ENCODE data around the gene GNMT.

Gene GNMT

GRCh38 chr6:42971746-42972327 is 11.3 kb downstream of the GNMT start:
- no peak overlapping the region for H2AK5ac ChIP-seq (ENCODE audit: low read length)
- H3K79me1 ChIP-seq (ENCODE audit: low read length) = no peaks in the 10 kb centered on the region
- peaks cover 2% of the 10 kb centered on the region for H3K4me1 ChIP-seq (ENCODE audit: control insufficient read depth, low read depth, low read length)
- no peak overlapping the region for H3K56ac ChIP-seq (ENCODE audit: low read length)
- no peaks in the 10 kb centered on the region for H3K36me3 ChIP-seq (ENCODE audit: control insufficient read depth, insufficient read depth, low read length)
- no peak overlapping the region for H4K8ac ChIP-seq (ENCODE audit: low read depth, low read length)
- H3K23ac ChIP-seq (ENCODE audit: low read length) = no peak overlapping the region
- no peaks in the 10 kb centered on the region for H3K79me2 ChIP-seq (ENCODE audit: control insufficient read depth, insufficient read depth, low read length)
- H4K5ac ChIP-seq (ENCODE audit: low read length) = no peak overlapping the region
- DNase-seq = no peak
- H3K4me2 ChIP-seq (ENCODE audit: low read length) = no peak overlapping the region
- H2BK120ac ChIP-seq (ENCODE audit: low read depth, low read length) = no peak overlapping the region
- H3K4me3 ChIP-seq (ENCODE audit: low read length) = no peak overlapping the region
- WGBS (ENCODE audit: extremely low coverage, insufficient coverage, low lambda C conversion rate) = no CpG with 5 or more reads among the region's 3 CpGs
- H2BK5ac ChIP-seq (ENCODE audit: low read length) = no peak overlapping the region
- H3K27me3 ChIP-seq (ENCODE audit: insufficient read depth, low read length, poor library complexity) = no peaks in the 10 kb centered on the region
- no peak overlapping the region for H3K18ac ChIP-seq (ENCODE audit: low read length)
- no peak overlapping the region for H3K27ac ChIP-seq (ENCODE audit: low read depth, low read length)
- H3K9ac ChIP-seq (ENCODE audit: low read length) = no peak overlapping the region
- H3K4ac ChIP-seq (ENCODE audit: low read depth, low read length) = no peak overlapping the region
- no peak overlapping the region for H2BK15ac ChIP-seq (replicated peaks; ENCODE audit: low read depth)

DNA sequence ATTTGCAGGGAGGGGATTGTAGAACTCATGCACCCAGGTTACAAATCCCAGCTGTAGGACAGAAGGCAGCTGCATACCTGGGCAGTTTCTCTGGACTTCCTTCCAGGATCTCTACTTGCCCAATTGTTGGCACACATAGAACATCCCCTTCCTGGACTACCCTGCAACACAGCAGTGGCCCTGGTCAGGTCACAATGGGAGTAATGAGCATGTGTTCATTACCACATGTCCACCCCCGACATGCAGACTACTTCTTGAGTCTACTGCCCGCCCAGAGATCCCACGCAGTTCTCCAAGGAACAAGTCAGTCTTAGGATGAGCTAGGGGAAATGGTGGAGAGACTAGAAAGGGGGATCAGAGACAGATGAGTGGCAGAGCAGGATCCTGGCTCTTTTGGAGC is 13.4 kb downstream of the GNMT start:
- Histone ChIP-seq H3K18ac (ENCODE audit: low read length) (no peak overlapping the region), H2BK120ac (ENCODE audit: low read depth, low read length) (no peak overlapping the region), H3K27ac (ENCODE audit: low read depth, low read length) (no peak overlapping the region), H3K4me2 (ENCODE audit: low read length) (no peak overlapping the region), H3K79me2 (ENCODE audit: control insufficient read depth, insufficient read depth, low read length) (no peaks in the 10 kb centered on the region), H3K4me1 (ENCODE audit: control insufficient read depth, low read depth, low read length) (peaks cover 2% of the 10 kb centered on the region), H3K4me3 (ENCODE audit: low read length) (no peak overlapping the region), H3K36me3 (ENCODE audit: control insufficient read depth, insufficient read depth, low read length) (no peaks in the 10 kb centered on the region), H2BK15ac (replicated peaks; ENCODE audit: low read depth) (no peak overlapping the region), H4K8ac (ENCODE audit: low read depth, low read length) (no peak overlapping the region), H3K79me1 (ENCODE audit: low read length) (no peaks in the 10 kb centered on the region), H2BK5ac (ENCODE audit: low read length) (no peak overlapping the region), H3K23ac (ENCODE audit: low read length) (no peak overlapping the region), H3K27me3 (ENCODE audit: insufficient read depth, low read length, poor library complexity) (no peaks in the 10 kb centered on the region), H3K9ac (ENCODE audit: low read length) (no peak overlapping the region), H2AK5ac (ENCODE audit: low read length) (no peak overlapping the region), H3K56ac (ENCODE audit: low read length) (no peak overlapping the region), H3K4ac (ENCODE audit: low read depth, low read length) (no peak overlapping the region), H4K5ac (ENCODE audit: low read length) (no peak overlapping the region)
- no peak for DNase-seq
- WGBS (ENCODE audit: extremely low coverage, insufficient coverage, low lambda C conversion rate) = no CpG with 5 or more reads among the region's 3 CpGs

DNA sequence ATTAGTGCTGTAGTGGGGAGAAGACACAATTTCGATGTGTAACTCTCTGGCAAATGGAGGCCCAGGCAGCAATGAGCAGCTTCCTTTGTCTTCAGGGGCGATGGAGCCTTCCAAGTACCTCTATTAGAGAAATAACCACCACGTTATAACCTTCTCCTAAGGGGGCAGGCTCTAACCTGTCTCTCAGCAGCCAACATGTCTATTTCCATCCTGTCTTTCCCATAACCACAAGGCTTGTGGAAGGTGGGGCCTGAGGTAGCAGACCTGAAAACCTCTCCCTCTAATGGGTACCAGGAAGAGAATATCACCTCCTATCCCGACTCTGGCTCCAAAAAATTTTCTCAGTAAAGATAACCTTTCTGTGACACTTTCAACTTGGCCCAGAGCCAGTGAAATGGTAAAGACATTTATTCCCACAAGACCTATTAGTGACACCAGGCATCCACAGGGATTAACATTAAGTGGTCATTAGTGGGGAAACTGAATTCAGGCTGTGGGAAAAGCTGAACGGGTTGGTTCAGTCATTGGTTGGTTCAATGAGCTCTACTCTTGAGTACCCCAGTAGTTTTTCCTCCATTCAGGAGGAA is 14.5 kb downstream of the GNMT start:
- DNase-seq = no peak
- no peaks in the 10 kb centered on the region for H3K79me1 ChIP-seq (ENCODE audit: low read length)

DNA sequence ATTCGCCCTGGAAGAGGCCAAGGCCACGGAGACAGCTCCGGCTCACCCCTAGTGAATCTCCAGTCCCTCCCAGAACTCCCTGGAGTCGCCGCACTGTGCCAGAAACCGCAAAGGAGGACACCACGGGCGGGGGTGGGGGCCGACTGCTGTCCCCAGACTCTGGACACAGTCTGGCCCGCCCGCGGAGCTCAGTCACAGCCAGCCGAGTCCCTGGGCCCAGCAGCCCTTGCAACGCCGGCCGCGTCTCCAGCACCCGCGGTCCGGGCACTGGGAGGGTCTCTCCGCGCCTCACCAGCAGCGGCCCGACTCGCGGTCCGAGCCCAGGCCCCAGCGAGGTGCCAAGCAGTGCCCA is 17.9 kb downstream of the GNMT start:
- Histone ChIP-seq H3K18ac (ENCODE audit: low read length) (peak overlapping the region; percentile 62), H4K5ac (ENCODE audit: low read length) (no peak overlapping the region), H3K4ac (ENCODE audit: low read depth, low read length) (peak overlapping the region; percentile 25), H3K27me3 (ENCODE audit: insufficient read depth, low read length, poor library complexity) (no peaks in the 10 kb centered on the region), H2AK5ac (ENCODE audit: low read length) (no peak overlapping the region), H3K79me2 (ENCODE audit: control insufficient read depth, insufficient read depth, low read length) (no peaks in the 10 kb centered on the region), H3K9ac (ENCODE audit: low read length) (peak overlapping the region; percentile 76), H4K8ac (ENCODE audit: low read depth, low read length) (no peak overlapping the region), H3K23ac (ENCODE audit: low read length) (no peak overlapping the region), H3K4me3 (ENCODE audit: low read length) (peak overlapping the region; percentile 88), H3K27ac (ENCODE audit: low read depth, low read length) (no peak overlapping the region), H2BK5ac (ENCODE audit: low read length) (no peak overlapping the region), H3K56ac (ENCODE audit: low read length) (peak overlapping the region; percentile 95), H2BK15ac (replicated peaks; ENCODE audit: low read depth) (no peak overlapping the region), H3K36me3 (ENCODE audit: control insufficient read depth, insufficient read depth, low read length) (no peaks in the 10 kb centered on the region), H3K4me1 (ENCODE audit: control insufficient read depth, low read depth, low read length) (no peaks in the 10 kb centered on the region), H3K79me1 (ENCODE audit: low read length) (no peaks in the 10 kb centered on the region), H2BK120ac (ENCODE audit: low read depth, low read length) (no peak overlapping the region), H3K4me2 (ENCODE audit: low read length) (peak overlapping the region; percentile 23)
- WGBS (ENCODE audit: extremely low coverage, insufficient coverage, low lambda C conversion rate) = no CpG with 5 or more reads among the region's 28 CpGs
- peak; percentile 42 for DNase-seq

More for the DNA sequence above, 14.5 kb downstream of the GNMT start:
- H2BK15ac ChIP-seq (replicated peaks; ENCODE audit: low read depth) = no peak overlapping the region
- no peak overlapping the region for H2BK5ac ChIP-seq (ENCODE audit: low read length)
- no peak overlapping the region for H3K18ac ChIP-seq (ENCODE audit: low read length)
- no peak overlapping the region for H3K9ac ChIP-seq (ENCODE audit: low read length)
- H4K8ac ChIP-seq (ENCODE audit: low read depth, low read length) = no peak overlapping the region
- peaks cover 2% of the 10 kb centered on the region for H3K4me1 ChIP-seq (ENCODE audit: control insufficient read depth, low read depth, low read length)
- no peak overlapping the region for H2BK120ac ChIP-seq (ENCODE audit: low read depth, low read length)
- H3K4me2 ChIP-seq (ENCODE audit: low read length) = no peak overlapping the region
- H3K56ac ChIP-seq (ENCODE audit: low read length) = no peak overlapping the region
- H3K23ac ChIP-seq (ENCODE audit: low read length) = no peak overlapping the region
- H3K27ac ChIP-seq (ENCODE audit: low read depth, low read length) = no peak overlapping the region
- no CpG with 5 or more reads among the region's 5 CpGs for WGBS (ENCODE audit: extremely low coverage, insufficient coverage, low lambda C conversion rate)
- no peak overlapping the region for H3K4me3 ChIP-seq (ENCODE audit: low read length)
- H3K27me3 ChIP-seq (ENCODE audit: insufficient read depth, low read length, poor library complexity) = no peaks in the 10 kb centered on the region
- H2AK5ac ChIP-seq (ENCODE audit: low read length) = no peak overlapping the region
- no peak overlapping the region for H4K5ac ChIP-seq (ENCODE audit: low read length)
- no peaks in the 10 kb centered on the region for H3K79me2 ChIP-seq (ENCODE audit: control insufficient read depth, insufficient read depth, low read length)
- H3K36me3 ChIP-seq (ENCODE audit: control insufficient read depth, insufficient read depth, low read length) = no peaks in the 10 kb centered on the region
- H3K4ac ChIP-seq (ENCODE audit: low read depth, low read length) = no peak overlapping the region

DNA sequence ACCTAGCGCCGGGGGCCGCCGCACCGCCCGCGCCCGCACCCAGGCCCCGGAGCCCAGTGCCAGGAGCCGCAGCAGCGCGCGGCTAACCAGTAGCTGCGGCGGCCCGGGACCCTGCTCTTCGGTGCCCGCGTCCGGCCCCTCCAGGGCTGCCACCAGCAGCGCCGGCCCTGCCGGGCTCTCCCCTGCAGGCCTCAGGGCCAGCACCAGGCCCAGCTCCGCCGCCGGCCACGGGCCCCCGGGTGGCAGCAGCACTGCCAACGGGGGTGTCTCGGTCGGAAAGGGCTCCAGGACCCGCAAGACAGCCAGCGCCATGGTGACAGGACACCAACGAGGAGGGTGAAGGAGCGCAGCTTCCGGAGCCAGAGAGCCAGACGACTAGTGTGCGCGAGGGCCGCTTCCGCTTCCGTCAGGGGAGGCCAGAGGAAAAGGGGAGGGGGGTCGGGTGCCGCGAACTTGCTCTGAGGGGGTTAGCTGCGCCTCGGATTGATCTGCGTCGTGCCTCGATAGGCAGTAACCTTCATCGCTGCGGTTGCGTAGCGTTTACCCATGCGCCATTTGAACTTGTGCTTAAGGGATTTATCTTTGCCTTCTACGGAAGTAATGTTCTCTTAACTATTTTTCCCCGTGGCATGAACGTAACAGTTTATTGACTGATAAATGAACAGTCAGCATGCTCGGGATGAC is 18.4 kb downstream of the GNMT start, which contains the start of gene PEX6:
PEX6 (minus strand) TSS at position 343 of the 684 bp plus-strand sequence; CDS start at position 312, 31 bp downstream.
- Histone ChIP-seq H3K23ac (ENCODE audit: low read length) (no peak within 1 kb of the TSS), H3K4ac (ENCODE audit: low read depth, low read length) (peak within 1 kb of the TSS; percentile 76), H4K5ac (ENCODE audit: low read length) (peak within 1 kb of the TSS; percentile 96), H3K56ac (ENCODE audit: low read length) (peak within 1 kb of the TSS; percentile 95), H3K79me2 (ENCODE audit: control insufficient read depth, insufficient read depth, low read length) (no peaks in the 10 kb centered on the region), H3K27ac (ENCODE audit: low read depth, low read length) (peak within 1 kb of the TSS; percentile 19), H3K4me2 (ENCODE audit: low read length) (peak within 1 kb of the TSS; percentile 97), H2BK15ac (replicated peaks; ENCODE audit: low read depth) (no peak within 1 kb of the TSS), H3K79me1 (ENCODE audit: low read length) (no peaks in the 10 kb centered on the region), H2AK5ac (ENCODE audit: low read length) (no peak within 1 kb of the TSS), H3K4me3 (ENCODE audit: low read length) (peak within 1 kb of the TSS; percentile 88), H2BK5ac (ENCODE audit: low read length) (no peak within 1 kb of the TSS), H2BK120ac (ENCODE audit: low read depth, low read length) (no peak within 1 kb of the TSS), H3K9ac (ENCODE audit: low read length) (peak within 1 kb of the TSS; percentile 76), H3K18ac (ENCODE audit: low read length) (peak within 1 kb of the TSS; percentile 62), H3K27me3 (ENCODE audit: insufficient read depth, low read length, poor library complexity) (no peaks in the 10 kb centered on the region), H3K4me1 (ENCODE audit: control insufficient read depth, low read depth, low read length) (no peaks in the 10 kb centered on the region), H3K36me3 (ENCODE audit: control insufficient read depth, insufficient read depth, low read length) (no peaks in the 10 kb centered on the region), H4K8ac (ENCODE audit: low read depth, low read length) (no peak within 1 kb of the TSS)
- DNase-seq = peak; percentile 95
- WGBS (ENCODE audit: extremely low coverage, insufficient coverage, low lambda C conversion rate) = no CpG with 5 or more reads among the region's 59 CpGs

All from mesendoderm (in vitro differentiated cells).